HG03575 (cell line): ENCODE measurements around the gene MED27.
"Not testable (repeated sequence)": the region's sequence is repeated elsewhere in the genome, so short reads cannot be mapped to it uniquely, and the experiment has no call there.

Experiments used
- ATAC-seq: cut with Tn5 transposase; IDR thresholded peaks from one replicate; pipeline ENCODE4 v1.9.1; 2021; ENCODE audit not compliant: unreplicated experiment, insufficient number of reproducible peaks, low FRiP score; ENCODE audit errors: extremely low read depth

The MED27 gene

GRCh38 chr9:131959056-131959455, 120.6 kb downstream of the MED27 start:
- no peak for ATAC-seq

GRCh38 chr9:131954299-131954698, 125.4 kb downstream of the MED27 start:
- ATAC-seq = no peak

GRCh38 chr9:131951905-131952304, 127.8 kb downstream of the MED27 start:
- ATAC-seq = no peak

- ATAC-seq = no peak
These were observed 128.5 kb downstream of the MED27 start for GRCh38 chr9:131951155-131951554.

- ATAC-seq = no peak
These were observed 129.2 kb downstream of the MED27 start for GRCh38 chr9:131950487-131950886.

- no peak for ATAC-seq
These were observed 133.5 kb downstream of the MED27 start for GRCh38 chr9:131946180-131946579.

GRCh38 chr9:131943351-131943841, 136.3 kb downstream of the MED27 start:
- no peak for ATAC-seq

- no peak for ATAC-seq
These were observed 137.4 kb downstream of the MED27 start for GRCh38 chr9:131942146-131942720.

- ATAC-seq = no peak
These were observed 142.2 kb downstream of the MED27 start for GRCh38 chr9:131937451-131937850.

GRCh38 chr9:131936929-131937328, 142.7 kb downstream of the MED27 start:
- no peak for ATAC-seq

- no peak for ATAC-seq
These were observed 145.0 kb downstream of the MED27 start for GRCh38 chr9:131934673-131935072.

- ATAC-seq = no peak
These were observed 152.6 kb downstream of the MED27 start for GRCh38 chr9:131927091-131927490.

GRCh38 chr9:131926360-131926922, 153.2 kb downstream of the MED27 start:
- no peak for ATAC-seq

GRCh38 chr9:131925677-131926177, 153.9 kb downstream of the MED27 start:
- ATAC-seq = no peak

GRCh38 chr9:131923766-131924165, 155.9 kb downstream of the MED27 start:
- no peak for ATAC-seq

GRCh38 chr9:131923132-131923671, 156.5 kb downstream of the MED27 start:
- no peak for ATAC-seq

- not testable (repeated sequence) for ATAC-seq
These were observed 158.0 kb downstream of the MED27 start for GRCh38 chr9:131921635-131922034.

- ATAC-seq = no peak
These were observed 160.5 kb downstream of the MED27 start for GRCh38 chr9:131919216-131919615.

- ATAC-seq = no peak
These were observed 161.2 kb downstream of the MED27 start for GRCh38 chr9:131918481-131918880.

- no peak for ATAC-seq
These were observed 162.7 kb downstream of the MED27 start for GRCh38 chr9:131917009-131917408.
